HS-27A (cell line): ENCODE measurements around the gene CABLES2.
"Not testable (repeated sequence)": the region's sequence is repeated elsewhere in the genome, so short reads cannot be mapped to it uniquely, and the experiment has no call there.

ENCODE experiments used
- DNase-seq: peaks from one replicate; pipeline ENCODE4 v3.0.0-alpha.2; 2012; ENCODE audit warnings: low read depth, missing footprints

Gene CABLES2

DNA sequence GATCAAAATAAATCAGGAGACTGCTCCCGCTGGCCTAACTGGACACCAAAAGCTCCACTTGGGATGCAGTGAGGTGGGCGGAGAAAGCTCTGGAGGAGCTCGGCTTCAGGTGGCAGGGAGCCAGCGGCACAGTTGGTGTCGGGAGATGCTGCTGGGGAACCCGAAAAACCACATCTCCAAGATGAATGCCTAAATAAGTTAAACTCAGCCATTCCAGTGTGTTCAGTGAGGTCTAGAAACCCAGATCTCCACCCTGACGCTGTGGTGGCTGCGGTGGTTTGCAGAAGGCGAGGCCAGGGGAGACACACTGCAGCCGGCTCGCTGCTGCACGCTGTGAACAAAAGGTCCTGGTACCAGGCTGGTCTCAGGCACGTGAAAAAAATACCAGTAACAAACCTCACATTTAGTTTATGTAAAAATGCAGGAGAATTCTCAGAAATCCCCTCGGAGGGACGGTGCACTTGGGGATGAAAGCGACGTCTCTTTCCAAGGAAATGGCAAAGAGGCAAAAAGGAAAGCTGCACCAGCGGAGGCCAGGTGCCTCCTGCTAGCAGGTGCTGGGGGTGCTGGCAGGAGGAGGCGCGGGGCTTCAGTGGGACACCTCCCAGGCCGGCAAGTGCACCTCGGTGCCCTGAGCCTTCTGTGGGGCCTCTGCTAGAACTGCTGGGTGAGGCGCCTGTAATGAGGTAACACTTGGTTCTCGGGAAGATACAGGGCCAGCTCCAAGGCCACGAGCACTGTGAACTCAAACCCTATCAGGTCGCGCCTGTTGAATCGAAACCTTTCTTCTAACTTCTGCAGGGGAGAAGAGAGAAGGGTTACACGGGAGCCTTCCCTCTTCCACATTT, 16.5 kb downstream of the CABLES2 start:
- no peak for DNase-seq

DNA sequence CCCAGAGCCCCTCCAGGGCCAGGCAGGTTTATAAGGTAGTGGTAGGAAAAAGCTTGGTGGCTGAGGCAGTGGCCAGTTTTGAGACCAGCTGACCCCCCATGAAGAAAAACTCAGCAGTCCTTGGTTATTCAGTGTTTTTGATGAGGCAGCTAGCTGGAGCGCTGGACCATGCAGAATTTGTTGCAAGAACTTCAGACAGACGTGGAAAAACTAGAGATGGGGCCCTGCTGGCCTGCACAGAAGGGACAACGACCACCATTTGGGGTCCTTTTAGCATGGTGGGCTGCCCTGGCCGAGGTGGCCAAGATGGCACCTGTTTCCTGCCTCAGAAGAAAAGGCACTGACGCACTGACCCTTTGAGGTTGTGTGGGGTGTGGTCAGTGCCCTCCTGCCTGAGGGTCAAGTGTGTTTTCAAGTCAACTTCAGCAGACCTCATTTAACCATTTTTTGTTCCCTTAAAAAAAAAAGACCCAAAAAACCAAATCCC, 17.4 kb downstream of the CABLES2 start:
- DNase-seq: no peak

DNA sequence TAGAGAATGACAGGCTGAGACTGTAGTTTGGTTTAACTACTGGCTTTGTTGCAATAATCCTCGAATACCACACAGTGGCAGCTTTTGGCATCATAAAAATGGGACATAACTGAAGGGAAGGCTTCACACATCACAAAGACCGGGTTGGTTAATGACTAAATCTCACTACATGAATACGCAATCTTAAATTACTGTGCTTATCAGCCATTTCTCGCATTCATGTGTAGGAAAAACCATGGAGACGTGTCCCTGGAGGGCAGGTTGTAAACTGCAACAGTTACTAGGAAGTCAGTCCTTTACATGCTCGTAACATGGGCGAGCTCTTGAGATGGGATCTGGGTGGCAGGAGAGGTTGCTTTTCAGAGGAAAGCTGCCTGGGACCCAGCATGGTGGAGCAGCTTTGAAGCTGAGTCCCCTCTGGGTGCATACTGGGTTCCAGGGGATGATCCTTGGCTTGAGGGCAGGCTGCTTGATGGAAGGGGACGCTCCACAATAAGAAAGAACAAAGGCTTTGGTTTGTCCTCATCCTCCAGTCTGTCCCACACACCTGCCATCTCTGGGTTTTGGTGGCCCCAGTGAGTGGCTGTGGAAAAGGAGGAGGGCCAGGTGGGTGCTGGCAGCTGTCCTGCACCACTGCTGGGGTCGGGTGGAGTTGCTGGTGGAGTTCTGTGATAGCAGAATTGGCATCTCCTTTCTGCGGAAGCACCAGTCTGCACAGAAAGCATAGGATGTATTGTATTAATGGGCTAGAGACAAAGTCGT, 18.1 kb downstream of the CABLES2 start:
- no peak for DNase-seq

DNA sequence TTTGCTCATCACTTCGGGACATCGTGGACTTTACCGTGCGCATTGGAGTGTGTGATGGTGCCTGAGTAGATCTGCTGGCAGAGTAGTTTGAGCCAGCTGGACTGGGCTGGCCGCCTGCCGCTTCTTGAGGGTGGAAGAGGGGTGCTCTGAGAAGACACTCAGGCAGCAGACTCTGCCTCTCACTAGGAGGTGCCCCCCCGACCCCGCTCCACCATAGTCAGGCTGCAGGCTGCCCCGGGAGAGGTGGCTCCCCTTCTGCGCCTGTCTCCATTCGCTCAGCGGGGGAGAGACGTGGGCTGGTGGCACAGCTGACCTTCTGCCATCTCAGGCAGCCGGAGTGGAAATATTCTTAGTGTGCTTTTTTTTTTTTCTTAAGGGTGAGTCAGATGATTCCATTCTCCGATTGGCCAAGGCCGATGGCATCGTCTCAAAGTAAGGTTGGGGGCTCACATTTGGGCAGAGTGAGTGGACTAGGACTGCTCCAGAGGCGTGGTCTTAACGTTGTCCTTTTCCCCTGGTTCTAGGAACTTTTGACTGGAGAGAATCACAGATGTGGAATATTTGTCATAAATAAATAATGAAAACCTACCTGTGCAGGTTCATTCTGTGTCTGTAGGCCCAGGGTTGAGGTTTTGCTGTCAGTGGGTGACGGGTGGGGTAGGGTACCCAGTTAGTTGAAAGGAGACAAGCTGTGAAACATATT, 19.0 kb downstream of the CABLES2 start:
- no peak for DNase-seq

DNA sequence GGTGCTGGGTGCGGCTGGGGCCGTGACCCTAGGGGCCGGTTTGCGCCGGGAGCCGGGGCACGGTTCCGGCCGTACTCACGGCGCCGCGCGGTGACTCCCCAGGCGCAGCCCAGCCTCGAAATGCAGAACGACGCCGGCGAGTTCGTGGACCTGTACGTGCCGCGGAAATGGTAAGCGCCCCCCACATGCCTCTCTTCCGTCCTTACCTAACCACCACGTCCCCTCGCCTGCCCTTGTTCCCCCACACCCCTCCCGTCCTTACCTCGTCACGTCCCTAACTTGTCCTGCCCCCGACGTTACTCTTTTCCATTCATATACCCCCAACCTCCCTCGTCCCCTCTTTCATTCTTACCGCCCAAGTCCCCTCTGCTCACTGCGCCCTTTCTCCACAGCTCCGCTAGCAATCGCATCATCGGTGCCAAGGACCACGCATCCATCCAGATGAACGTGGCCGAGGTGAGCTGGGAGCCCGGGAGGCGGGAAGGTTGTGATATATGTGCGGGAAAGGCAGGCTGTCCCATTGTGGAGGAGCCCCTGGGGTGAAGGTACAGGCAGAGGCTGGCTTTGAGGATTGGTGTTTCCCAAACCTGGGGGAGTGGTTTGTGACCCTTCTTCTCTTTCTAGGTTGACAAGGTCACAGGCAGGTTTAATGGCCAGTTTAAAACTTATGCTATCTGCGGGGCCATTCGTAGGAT, 19.7 kb downstream of the CABLES2 start:
- no peak for DNase-seq

DNA sequence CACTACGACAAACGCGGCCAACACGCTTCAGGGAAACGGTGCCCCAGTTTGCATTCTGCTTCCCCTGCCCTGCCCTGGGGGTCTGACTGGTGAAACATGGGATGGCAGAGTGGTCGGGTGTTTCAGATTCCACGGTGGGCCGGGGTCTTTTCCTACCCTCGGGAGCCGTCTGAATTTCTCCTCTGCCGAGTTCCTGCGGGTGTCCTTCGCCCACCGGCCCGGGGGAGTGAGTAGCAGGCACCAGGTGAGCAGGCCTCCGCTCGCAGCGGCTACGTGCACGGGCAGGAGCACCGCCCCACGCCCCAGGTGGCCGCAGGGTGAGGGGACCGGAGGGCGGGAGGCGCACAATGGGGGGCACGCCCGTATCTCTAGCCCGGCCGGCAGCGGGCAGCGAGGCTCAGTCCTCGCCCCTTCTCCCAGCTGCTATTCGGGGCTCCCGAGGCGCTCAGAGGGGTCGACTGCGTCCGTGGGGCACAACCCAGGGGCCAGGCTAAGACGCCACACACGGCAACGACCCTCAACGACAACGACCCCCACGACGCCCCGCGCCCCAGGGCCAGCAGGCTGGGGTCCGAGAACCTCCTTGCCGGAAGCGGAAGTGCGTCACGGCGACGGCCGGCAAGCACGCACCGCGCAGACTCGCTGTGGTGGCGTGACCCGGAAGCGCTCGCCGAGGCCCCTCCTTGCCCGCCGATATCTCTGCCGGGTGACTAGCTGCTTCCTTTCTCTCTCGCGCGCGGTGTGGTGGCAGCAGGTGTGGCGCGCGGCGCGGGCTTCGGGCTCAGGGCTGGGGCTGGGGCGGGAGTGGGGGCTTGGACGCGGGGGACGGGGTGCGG, 20.5 kb downstream of the CABLES2 start, which contains the start of gene RPS21:
RPS21 (plus strand) TSS at position 721 of the 836 bp plus-strand sequence. CDS start 236 bp downstream, outside the sequence.
- DNase-seq: peak; percentile 61

DNA sequence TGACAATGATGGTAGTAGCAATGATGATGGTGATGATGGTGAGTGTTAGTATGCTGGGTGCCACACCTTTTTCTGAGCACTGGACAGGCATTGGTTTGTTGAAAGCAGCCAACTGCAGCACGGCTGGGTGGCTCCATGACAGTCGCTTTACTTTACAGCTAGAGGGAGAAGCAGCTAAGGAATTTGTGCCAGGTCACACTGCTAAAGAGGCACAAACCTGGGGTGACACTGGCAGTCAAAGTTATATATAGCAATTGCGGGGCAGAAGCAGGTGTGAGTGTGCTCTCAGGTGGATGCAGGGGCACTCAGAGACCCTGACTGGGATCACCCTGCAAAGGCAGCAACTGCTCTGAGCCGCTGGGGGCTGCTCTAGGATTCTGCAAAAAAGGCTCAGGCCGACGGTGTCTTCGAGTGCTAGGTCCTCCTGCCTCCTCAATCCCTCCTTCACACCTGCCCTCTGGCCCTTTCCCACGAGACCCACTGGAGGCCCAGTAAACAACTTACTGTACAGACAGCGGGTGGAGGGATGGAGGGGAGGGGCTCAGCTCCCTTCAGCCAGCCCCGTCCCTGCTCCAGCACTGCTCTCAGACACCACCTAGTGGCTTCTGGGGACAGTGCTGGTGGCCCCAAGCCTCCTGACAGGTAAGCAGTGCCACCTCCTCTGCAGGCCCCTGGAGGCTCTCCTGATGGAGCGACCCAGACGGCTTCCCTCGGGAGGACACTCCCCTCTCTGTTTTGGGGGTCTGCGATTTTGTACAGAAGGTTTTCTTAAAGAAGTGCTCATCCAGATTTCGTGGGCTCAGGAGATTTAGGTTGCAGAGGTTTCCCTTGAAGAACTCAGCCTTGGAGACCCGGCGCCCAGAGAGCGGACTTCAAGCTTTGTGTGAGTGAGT, 24.5 kb downstream of the CABLES2 start:
- DNase-seq: no peak

DNA sequence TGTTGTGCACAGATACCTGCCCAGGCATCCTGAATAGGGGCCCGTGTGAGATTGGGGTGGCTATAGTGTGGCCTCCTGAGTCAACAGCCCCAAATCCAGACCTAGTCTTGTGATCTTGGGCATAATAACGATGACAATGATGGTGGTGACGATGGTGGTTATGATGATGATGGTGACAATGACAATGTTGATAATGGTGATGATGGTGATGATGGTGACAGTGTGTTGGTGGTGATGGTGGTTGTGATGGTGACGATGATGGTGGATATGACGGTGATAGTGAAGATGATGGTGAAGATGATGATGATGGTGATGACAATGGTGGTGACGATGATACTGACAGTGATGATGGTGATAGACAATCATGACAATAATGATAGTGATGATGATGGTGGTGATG, 25.2 kb downstream of the CABLES2 start:
- no peak for DNase-seq

DNA sequence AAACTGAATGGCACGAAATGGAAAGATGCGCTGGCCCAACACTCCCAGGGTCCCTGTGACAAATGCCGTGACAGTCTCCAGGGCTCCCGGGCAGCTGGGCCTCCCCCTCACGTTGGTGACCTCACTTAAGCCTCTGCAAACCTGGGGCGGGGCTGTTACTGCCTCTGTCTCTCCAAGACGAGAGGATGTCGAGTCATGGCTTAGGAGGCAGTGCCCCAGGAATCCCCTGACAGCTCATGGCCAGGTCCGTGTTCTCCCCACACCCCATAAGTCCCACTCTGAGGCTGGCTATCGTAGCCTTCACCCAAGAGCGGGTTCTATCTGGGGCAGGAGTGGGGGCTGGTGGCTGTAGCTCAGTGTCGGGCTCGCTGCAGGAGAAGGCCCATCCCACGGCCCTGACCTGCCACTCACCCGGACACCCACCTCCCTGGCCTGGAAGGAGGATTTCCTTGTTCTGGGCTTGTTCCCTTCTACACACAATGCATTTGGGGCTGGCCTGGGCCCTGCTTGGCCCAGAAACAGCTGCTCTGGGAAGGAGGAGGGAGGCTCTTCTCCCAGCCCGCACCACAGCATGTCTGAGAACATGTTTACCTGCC, 25.8 kb downstream of the CABLES2 start:
- DNase-seq: no peak

DNA sequence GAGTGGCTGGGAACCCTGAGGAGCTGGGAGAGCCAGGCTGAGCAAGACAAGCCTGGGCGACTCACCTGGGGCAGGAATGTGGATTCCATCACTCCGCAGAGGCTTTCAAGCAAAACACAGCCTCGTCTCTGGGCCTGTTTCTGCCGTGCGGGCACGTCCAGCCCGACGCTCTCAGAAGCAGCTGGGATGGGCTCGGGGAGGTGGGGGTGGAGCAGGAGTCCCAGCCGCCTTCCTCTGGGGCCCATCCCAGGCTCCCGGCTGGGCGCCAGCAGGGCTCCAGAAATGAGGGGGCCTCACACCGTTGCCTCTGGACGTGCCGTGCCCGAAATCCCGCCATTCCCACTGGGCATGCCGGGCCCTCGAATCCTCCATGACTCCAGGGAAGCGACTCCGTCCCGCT, 28.9 kb downstream of the CABLES2 start:
- DNase-seq: no peak

DNA sequence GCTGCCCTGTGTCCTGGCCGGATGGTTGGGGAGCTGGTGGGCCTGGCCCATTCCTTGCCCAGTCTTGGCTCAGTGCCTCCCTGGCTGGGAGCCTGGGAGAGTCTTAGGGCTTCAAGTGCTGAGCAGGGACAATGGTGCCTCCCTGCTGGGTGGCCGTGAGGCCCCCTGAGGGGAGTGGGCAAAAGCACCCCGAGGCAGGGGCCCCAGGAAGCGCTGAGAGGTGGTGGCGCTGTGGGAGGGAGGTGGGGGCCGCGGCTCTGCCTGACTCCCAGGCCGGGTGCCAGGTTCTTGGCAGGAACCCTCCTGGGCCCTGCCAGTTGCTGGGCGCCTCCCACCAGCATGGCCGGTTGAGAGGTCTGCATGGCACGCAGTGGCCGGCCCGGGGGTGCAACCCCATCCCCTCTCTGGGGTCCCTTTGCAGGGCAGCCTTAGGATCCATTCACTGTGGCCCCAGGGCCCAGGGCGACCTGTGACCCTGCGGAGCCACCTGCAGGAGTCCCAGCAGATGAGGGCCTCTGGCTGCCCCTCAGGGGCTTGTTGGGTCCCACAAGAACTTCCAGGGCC, 29.4 kb downstream of the CABLES2 start:
- DNase-seq: no peak

DNA sequence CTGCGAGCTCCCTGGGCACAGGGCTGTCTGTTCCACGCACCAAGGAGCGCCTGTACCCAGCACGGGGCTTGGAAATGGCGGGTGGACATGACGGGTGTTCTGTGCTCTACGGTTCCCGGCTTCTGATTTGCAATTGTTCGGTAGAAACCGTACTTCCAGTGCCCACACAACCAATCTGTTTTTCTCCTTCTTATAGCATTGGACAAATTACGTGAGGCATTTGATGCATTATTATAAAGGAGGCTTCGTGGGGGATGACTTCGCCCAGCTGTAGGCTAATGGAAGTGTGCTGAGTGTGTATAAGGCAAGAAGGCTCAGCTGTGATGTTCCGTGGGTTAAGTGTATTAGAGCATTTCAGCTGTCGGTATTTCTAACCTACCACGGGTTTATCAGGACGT, 30.0 kb downstream of the CABLES2 start:
- DNase-seq: no peak

DNA sequence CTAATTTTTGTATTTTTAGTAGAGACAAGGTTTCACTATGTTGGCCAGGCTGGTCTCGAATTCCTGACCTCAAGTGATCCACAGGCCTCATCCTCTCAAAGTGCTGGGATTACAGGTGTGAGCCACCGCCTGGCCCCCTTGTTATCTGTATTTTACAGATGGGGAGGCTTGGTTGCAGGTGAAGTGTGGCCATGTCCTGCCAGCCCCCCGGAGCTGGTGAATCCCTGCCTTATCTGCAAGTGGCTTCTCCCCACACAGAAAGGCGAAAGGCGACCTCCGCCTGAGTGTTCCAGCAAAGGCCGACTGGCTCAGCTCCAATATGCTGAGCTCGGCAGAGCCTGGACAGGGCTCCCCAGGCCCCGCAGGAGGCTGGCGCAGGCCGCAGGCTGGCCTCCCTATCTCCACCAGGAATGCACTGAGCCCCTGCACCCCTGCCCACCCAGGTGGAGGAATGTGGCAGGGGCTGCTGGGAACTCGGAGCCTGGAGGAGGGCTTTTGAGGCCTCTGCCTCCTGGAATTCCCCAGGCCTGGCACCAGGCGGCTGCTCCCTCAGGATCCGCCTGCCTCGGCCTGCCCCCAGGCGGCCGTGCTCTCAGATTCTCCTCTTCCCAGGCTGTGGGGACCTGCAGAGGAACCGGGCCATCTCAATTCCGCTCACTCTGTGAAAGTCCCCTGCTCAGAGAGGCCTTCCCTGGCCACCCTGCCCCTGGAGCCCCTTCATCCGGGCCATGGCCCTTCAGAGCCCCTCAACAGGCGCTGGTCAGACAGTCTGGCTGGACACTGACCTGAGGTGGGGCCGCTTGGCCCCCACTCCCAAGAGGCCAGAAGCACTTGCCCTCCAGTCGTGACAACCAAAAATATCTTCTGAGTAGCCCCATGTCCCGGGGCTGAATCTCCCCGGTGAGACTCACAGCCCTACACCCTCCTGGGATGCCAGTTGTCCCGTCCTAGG, 30.7 kb downstream of the CABLES2 start:
- no peak for DNase-seq

DNA sequence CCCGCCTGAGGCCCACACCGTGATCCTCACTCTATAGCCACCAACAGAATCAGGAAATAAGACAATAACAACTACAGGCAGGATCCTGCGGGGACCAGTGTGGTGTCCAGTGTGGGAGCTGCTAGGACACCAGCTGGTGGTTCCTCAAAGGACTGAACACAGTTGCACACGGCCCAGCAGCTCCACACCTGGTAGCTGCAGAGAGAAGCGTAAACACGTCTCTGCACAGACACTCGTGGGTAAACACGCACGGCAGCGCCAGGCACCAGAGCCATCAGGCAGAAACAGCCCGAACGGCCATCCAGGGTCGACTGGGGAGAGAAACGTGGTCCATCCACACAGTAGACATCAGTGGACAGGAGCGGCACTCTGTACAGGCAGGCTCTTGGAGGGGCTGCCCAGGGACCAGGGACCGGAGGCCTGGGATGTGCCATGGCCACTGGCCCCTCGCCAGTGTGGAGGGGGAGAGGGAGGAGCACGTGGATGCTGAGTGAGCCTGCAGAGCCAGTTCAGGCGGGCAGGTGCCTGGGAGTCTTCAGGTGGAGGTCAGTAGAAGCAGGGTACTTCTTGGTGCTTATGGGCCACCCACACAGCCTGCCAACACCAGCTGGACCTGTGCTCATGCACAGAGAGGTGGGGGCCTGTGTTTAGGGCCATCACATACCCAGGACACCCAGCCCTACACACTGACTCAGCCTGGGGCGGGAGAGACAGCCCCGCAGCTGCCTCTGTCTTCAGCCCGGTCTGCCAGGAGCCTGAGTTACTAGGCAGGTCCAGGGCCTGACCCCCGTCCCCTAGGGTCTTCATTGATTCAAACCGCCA, 32.5 kb downstream of the CABLES2 start:
- no peak for DNase-seq

DNA sequence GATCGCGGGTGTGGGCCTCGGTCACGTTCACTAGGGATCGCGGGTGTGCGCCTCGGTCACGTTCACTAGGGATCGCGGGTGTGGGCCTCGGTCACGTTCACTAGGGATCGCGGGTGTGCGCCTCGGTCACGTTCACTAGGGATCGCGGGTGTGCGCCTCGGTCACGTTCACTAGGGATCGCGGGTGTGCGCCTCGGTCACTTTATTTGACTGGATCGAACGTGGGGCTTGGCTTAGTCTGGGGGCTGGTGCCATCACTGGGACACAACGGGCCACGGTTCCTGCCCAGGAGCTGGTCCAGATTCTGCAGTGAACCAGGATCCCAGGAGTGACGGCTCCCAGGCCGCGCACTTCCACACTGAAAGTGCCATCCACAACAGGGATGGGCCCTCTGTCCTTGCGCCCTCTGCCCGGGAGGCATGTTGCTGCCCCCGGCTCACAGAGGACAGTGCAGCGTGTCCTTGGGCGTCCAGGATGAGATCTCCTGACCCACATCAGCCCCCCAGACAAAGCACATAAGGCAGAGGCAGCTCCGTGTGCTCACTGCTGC, 33.4 kb downstream of the CABLES2 start:
- DNase-seq: not testable (repeated sequence)
